NCI-H2081 treated with DMSO at 0.1 percent for 48 hours (cell line): ENCODE measurements around the gene TECPR2.

Source experiments
- DNase-seq: peaks from one replicate; lab custom pipeline; 2025; lab: John Stamatoyannopoulos, UW

The TECPR2 gene

DNA sequence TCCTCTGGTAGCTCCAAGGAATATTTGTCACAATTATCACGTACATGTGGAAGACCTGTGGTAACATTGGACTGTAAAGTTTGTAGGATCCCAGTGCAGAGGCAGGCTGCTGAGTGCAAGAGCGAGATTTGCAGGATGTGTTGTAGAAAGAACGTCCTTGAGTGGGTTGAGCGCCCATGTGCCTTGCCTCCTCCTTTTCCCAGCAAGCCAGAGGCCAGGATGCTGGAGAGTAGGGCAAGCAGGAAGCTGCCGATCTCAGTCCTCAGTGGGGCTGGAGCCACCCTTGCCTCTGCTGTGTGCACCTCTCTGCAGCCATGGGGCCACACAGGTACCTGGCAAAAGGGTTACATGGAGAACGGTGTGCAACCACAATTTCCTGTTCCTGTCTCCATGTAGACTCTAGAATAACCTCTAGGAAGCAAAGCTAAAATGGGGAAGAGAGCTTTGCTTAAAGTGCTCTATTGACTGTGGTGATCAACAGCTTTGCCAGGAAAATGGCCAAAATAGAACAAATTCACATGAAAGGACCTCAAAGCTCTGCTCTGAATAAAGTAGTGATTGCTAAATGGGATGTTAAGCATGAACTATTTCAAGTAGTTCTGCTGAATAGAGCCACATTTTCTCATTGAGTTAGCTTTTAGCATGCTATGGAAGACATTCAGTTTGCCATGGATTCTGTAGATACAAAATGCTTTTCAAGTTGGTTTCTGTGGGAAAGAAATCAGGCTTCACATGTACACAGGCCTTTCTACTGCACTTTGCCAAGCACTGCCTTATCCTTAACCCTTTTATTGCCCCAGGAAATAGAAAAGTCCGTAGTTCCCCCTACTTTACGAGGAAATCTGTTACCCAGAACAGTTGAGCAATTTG, 109.4 kb downstream of the TECPR2 start:
- no peak for DNase-seq

DNA sequence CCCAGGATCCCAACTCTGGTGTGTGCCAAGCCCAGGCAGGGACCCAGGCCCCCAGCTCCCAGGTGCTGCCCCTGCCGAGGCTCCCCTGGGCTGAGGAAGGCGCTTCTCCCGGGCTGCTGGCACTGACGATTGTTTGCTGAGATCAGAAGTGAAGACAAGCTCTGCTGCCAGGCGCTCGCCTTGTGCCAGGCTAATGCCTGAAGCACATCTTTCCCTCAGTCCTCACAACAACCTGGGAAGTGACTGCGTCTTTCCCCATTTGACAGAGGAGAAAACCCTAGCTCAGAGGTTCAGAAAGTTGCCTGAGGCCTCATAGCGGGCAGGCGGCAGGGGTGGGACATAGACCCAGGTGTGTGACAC, 110.0 kb downstream of the TECPR2 start:
- DNase-seq, result no peak

DNA sequence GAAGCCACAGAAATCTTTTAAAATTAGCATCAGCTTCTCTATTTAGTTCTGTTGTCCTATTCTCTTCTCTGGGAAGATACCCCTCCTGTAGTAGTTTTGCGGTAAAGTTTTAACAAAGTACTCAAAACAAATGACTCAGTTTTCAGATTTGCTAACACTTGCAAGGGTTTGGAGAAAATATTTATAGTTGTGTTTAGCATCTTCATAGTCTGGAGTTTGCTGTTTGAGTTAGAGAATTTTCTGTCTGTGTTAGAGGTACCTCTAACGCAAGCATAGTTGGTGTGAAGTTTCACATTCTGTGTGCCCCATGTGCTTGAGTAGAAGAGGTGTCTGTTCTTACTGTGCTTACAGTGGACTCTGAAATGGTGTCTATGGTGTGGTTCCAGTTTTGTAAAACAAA, 110.8 kb downstream of the TECPR2 start:
- DNase-seq, result no peak

DNA sequence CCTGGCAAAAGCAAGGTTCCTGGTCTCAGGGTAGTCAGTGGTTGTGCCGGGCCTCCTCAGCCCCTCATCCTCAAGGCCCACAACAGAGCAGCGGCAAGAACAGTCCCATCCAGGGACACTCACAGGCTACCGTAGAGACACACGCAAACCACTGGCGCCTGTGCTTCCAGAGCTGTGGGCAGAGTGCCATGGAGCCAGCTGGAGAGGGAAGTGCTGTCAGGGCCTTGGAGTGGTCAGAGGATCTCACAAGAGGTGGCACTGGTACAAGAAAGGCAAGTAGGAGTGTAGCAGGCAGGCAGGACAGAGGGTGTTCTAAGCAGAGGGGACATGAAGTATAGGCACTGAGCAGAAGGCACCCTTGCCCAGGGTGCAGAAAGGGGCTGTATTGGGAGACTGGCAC, 112.2 kb downstream of the TECPR2 start:
- no peak for DNase-seq

DNA sequence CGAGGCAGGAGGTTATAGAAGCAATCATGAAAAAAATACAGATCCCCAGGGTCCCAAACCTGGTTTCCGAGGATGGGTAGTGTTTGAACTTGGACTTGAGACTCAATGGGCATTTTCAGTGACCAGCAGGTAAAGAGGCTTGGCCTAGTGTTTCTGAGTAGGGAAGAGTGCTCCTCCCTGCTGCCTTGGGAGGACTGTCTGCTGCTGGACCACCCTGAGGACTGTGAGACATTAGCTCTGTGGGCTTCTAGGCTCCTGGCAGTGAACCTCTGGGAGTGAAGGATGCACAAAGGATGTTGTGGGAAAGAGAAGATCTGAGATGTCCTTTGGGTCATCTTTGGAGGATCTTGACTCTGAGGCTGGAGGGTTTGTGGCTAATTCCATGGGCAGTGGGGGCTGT, 116.4 kb downstream of the TECPR2 start:
- DNase-seq, result no peak

DNA sequence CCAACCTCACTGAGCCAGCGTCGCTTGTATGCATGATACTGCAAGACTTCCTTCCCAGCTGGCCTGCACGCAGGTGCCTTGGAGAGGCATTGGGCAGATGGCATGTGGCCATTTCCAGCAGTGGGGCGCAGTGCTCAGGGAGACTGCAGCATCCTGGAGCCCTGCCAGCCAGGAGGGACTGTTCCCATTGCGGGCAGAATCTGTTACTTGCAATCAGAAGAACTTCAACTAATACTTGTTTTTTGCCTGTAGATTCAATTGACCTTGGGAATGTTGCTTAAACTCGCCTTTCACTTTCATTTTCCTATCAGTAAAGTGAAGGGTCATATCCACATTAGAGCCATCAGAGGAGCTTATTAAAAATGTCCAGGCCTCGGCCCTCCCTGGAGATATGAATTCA, 117.0 kb downstream of the TECPR2 start:
- DNase-seq, result no peak

DNA sequence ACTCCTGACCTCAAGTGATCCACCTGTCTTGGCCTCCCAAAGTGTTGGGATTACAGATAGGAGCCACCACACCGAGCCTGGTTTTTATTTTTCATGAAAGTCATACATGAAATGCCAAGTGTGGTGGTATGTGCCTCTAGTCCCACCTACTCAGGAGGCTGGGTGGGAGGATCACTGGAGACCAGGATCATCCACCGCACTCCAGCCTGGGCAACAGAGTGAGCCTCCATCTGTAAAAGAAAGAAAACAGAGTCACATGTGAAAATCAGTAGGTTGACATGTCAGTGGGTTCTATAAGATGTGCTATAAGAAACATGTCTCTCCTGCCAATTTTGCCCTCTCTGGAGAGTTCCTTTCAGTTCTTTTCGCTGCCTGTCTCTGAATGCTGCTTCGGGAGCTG, 118.6 kb downstream of the TECPR2 start:
- DNase-seq, result no peak

DNA sequence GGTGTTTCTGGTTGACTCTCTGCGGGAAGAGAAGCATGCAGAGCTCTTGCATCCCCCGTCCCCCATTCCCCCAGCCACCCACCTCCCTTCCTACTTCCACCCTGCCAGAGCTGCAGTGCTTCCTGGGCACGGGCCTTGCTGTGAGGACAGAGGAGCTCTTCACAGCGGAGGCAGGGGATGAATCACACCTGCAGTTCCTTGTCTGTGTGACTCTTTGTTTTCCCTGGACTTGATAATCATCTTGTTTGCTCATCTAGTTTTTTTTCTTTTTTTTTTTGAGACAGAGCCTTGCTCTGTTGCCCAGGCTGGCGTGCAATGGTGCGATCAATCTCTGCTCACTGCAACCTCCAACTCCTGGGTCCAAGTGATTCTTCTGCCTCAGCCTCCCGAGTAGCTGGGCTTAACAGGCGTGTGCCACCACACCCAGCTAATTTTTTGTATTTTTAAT, 119.1 kb downstream of the TECPR2 start:
- no peak for DNase-seq

DNA sequence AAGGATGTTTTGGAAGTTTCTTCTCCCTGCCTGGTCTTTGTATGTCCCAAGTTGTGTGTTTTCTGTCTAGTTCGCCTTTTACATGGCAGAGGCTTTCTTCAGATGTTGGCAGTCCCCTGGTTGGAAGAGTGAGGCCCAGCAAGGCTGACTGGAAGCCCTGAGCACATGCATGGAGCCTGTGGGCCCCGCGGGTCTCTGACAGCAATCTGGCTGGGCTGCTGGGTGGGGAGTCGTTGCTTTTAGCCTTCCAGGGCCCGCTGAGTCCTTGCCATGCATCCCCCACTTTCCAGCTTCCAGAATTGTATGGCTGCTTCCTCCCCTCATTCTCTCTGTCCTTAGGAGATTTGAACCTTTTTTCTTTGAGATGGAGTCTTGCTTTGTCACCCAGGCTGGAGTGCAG, 121.6 kb downstream of the TECPR2 start:
- no peak for DNase-seq

DNA sequence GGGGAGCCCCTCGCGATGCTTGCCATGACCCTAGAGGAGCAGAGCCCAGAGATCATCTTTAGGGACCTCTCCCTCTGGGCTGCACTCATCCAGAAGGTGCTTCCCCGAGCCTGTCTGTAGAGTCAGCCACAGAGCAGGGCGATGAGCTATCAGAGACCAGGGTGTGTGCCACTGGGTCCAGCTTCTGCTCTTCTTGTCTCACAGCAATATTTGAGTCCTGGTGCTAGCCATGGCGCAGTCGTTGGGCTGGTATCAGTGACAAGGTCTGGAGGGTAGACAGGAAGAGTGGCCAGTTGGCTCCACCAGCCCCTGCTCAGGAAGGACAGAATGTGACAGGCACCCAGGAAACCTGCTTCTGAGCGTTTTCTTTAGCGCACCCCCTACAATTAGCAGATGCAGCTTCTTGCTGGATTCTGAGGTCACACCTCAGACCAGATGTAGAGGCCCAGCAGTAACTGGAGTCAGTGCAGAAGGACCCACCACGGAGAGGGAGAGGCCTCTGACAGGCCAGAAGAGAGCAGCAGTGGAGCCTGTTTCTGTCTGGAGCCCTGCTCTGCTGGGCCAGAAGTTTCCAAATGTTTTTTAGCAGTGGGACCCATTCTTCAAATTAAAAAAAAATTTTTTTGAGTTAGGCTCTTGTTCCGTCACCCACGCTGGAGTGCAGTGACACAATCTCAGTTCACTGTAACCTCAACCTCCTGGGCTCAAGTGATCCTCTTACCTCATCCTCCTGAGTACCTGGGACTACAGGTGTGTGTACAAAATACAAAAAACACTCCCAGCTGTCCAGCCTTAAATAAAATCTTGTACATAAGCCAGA, 123.2 kb downstream of the TECPR2 start:
- no peak for DNase-seq

DNA sequence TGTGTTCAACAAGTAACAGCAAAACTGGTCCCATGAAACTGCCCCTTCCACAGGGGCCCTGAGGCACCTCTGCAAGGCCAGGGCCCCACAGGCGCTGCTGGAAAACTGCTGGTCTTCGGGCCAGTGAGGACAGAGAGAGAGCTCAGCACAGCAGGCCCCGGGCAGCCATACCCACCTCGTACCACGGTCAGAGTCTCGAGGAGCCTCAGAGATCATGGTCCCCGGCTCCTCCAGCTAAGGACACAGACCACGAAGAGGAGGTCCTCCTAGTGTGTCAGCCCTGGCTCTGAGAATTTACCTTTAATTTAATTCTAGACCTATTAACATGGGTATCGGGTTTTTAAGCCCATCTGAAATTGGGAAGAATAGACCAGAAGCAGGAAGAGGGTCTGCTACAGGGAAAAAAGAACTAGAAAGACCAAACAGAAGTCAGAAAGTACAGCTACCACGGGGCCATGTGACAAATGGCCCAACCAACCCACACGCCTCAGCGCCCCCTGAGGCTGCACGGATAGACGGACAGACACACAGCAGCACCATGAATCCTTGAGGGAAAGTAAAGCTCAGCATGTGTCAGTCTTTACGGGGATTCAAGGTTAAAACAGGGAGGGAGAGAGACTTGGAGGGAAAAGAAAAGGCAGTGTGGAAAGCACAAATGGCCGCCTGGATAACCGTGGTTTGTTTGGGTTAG, 123.9 kb downstream of the TECPR2 start:
- no peak for DNase-seq

DNA sequence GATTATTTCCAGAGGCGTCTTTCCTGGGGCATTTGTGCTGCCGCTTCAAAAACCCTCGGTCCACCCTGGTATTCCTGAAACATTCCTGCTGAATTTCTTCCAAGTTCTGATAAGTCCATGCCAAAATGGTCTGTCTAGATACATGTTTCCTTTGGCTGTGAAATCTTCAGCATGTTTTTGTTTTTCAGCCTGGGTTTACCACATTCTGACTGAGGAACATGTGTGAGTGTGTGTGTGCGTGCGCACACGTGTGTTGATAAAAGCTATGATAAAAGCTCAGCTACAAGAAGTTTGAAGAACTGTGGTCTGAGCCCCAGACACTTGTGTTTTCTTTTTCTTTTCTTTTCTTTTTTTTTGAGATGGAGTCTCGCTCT, 124.5 kb downstream of the TECPR2 start:
- no peak for DNase-seq

DNA sequence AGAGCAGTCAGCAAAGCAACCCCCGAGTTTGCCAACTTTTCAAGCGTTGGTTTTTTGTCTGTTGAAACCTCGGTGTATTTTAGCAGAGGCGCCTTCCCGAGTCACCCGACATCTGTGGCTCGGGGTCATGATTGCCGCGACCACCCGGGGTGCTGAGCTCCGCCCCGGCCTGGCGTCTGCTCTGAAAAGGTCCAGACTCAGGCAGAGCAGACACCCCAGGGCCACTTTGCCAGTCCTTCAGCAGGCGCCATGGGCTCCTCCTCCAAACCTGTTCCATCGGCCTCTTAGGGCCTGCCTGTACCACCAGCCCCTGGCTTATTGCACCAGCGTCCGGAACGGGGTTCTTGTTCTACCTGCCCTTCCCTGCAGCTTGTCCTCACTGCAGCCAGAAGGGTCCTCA, 127.7 kb downstream of the TECPR2 start:
- no peak for DNase-seq

DNA sequence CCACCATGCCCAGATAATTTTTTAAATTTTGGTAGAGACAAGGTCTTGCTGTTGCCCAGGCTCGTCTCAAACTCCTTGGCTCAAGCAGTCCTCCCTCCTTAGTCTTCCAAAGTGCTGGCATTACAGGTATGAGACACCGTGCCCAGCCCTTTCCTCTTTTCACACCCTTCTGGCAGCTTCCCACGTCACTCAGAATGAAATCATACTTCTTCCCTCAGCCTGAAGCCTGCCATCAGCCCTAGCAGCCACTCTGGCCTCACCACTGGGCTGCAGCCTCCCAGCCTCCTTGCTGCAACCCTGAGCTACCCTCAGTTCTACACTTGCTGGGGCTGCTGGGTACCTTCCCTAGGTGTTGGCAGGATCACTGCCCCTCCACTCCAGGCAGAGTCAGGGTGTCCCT, 128.6 kb downstream of the TECPR2 start:
- DNase-seq, result no peak

DNA sequence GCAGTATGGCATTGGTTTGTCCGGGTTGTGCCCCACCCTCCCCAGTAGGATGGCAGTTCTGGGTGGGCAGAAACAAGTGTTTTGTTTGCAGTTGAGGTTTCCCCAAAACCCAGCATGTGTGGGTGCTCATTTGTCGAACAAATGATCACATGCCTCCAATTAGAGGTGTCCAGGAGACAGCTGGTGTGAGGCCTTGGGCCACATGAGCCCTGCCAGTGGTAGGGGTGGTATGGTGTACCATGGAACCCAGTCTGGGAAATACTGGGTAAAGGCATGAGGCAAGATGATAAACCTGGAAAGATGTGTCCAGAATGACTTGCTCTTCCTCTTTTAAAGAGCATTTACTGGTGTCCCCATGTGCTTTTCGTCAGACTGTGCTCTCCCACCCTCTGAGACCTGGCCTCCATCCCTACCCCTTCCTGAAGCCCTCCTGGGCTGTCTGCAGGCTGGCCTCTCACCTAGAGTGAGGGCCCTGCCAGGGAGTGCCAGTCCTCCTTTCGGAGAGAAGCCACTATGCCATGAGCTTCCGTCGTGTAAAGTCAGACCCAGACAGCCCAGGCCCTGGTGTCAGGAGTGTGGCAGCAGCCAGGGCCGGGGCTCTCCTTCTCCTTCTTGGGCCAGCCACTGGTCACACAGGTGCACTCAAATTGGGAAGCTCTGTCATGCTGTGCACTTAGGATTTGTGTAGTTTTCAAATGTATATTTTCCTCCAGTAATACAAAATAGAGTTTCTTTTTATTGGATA, 129.2 kb downstream of the TECPR2 start:
- no peak for DNase-seq

DNA sequence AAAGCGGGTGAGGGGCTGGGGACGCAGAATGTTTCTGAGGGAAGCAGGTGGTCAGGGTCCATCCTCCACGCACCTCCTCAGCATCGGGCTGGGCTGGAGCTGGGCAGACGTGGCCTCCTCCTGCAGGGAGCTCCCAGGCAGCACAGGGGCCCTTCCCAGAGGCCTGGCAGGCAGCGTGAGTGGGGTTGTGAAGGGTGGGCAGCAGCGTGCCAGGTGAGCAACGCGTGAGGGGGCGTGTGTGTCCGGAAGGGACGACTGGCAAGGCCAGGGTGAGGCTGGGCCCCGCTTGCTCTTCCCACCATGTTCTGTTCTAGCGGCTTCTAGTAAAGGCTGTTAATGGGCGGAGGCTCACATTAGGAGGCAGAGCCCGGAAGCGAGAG, 129.8 kb downstream of the TECPR2 start:
- no peak for DNase-seq

DNA sequence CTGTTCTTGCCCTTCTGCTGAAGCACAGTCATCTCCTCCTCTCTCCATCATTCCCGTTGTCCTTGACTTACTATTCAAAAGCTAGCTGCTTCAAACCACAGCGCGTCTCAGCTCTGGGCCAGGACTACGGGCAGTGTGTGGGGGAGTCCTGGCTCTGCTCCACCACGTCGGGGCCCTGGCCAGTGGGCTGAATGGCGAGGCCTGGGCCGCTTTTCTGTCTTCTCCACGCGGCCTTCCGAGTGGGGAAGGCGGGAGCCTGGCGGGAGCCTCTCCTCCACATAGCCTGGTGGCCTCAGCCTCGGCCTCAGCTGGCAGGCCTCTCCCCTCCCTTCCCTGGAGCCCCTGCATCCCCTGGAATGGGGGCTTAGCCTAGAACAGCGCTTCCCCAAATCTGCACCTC, 130.4 kb downstream of the TECPR2 start:
- DNase-seq, result no peak

DNA sequence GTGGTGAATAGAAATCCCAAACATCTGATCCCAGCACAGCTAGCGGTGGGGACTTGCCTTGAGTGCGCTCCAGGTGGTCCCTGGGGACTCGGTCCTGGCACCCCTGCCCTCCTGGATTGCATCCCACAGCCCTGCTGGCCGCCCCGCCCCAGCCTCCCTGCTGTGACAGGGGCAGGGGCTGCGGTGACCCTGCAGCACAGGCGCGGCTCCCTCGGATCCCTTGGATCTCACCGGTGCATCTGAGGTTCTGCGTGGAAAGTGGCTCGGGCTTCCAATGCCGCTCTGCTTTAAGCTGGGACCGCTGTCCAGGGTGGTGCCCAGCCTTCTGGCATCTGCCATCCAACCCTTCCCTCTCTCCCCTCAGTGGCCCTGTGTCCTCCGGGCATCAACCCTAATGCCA, 130.8 kb downstream of the TECPR2 start:
- DNase-seq, result no peak

DNA sequence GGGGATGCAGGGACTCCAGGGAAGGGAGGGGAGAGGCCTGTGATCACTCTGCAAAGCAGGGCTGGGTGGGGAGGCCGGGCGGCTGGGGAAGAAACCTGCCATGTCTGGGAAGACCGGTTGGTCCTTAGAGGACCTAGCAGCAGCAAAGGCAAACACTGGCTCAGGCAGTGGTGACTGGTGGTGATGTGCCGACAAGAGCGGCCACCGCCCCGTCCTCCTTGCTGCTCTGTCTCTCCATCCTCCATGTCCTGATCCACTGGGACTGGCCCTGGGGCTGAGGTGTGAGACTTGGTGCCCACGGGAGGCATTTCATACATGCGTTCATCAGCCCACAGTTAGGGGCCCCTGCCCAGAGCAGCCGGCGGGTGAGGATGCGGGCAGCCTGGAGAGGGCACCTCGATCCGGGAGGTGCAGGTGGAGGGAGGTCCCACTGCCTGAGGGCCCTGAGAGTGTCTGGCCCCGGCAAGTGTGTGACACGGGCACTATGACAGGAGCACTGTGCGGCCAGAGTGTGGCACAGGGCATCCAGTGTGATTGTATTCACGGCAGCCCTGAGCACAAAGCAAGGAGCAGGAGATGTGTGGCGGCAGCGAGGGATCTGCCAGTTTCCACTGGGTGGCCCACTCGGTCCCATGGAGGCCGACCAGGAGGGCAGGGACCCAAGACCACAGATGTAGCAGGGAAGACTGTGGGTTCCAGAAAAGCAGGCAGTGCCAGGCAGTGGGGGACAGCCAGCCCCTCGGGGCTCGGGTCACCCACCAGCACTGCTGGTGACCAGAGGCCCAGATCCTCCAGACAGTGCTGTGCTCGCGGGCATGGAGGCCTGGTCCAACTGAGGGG, 133.0 kb downstream of the TECPR2 start:
- DNase-seq, result no peak

DNA sequence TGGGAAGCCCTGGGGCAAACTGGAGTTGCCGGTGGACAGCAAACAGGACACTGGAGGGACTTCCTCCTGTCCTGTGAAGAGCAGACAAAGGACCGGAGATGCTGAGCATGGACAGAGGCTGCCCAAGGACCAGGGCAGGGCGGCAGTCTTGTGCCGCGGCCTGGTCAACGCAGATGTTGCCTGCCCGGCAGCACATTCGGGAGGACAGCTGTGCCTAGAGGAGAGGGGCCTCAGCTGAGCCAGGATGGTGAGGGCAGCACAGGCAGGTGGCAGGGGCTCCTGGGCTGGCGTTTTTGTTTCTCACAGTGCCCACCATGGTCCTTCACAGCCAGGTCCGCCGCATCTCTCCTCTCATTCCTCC, 133.6 kb downstream of the TECPR2 start:
- DNase-seq, result no peak
